Motor neuron (in vitro differentiated cells): Measurements from ENCODE around the gene SLFN11. TPM values are rescaled to one million over a fixed set of nuclear protein-coding genes. Genes with fewer than 3 reads are reported as not detected.
"Not testable (repeated sequence)": the region's sequence is repeated elsewhere in the genome, so short reads cannot be mapped to it uniquely, and the experiment has no call there.

Source experiments
- ATAC-seq, 8 experiments: fragments of 200-7000 bp; cut with Tn5 transposase; replicated peaks in 6 of 8; 2 replicates each; pipeline ENCODE4 v1.8.0; 2021; ENCODE audit warnings: mild to moderate bottlenecking in 8 of 8, moderate library complexity in 8 of 8
- H3K27ac ChIP-seq, 2 donors: fragments of 250-450 bp; sonication (Bioruptor Pico); 2 replicates each; pipeline ENCODE4 v1.9.0; 2021; ENCODE audit warnings: antibody characterized with exemption in 2 of 2, mild to moderate bottlenecking in 2 of 2, moderate library complexity in 1 of 2
- H3K4me1 ChIP-seq, 2 donors: fragments of 250-450 bp; sonication (Bioruptor Pico); replicated peaks in 1 of 2; 2 replicates each; pipeline ENCODE4 v1.6.1; 2021; ENCODE audit warnings: antibody characterized with exemption in 2 of 2, mild to moderate bottlenecking in 2 of 2, moderate library complexity in 1 of 2
- H3K4me3 ChIP-seq, 5 donors: fragments of 250-450 bp; sonication (Bioruptor Pico); 2 replicates each; pipeline ENCODE4 v1.9.0; 2021; ENCODE audit warnings: antibody characterized with exemption in 5 of 5, mild to moderate bottlenecking in 5 of 5, moderate library complexity in 4 of 5
- WGBS, 10 experiments: fragments of 450-650 bp; shearing (Covaris generic); methylation state at CpG; one replicate each; pipeline ENCODE4 v1.0.0; 2022; 5-methylcytosine and 5-hydroxymethylcytosine counted together
- in situ Hi-C, 9 experiments: fragments of 400-800 bp; cut with MboI; loops; one replicate each; pipeline ENCODE4 v1.15.0; 2021; ENCODE audit warnings: low sequenced_read_pairs in 9 of 9, low pct_unique_long_range_greater_than_20kb in 2 of 9; ENCODE audit not compliant: unreplicated experiment in 9 of 9
- total RNA-seq, 8 experiments: library from RNA; unstranded; fragments of 300-600 nt; gene quantifications; 2 replicates each; pipeline versions ENCODE4 v1.2.3 to v1.2.4, GENCODE V29; 2022

SLFN11 gene
- total RNA-seq, 8 experiments from 2014 or later, result 0.93 to 12.8 (median 3.6) TPM; not detected in 1

- ATAC-seq, result no peak
- no peaks in the 10 kb centered on the region for H3K4me1 ChIP-seq
- in situ Hi-C loops, result no loop called here
- H3K4me3 ChIP-seq, result no peak overlapping the region
- 20 to 100% (median 41%) methylated on average over 1 to 7 of the region's 25 CpGs; no CpG with 5 or more reads in 3 of the 10 experiments for WGBS, 10 experiments
- no peak overlapping the region for H3K27ac ChIP-seq
Measured at GRCh38 chr17:35345445-35345925, 27.9 kb downstream of the SLFN11 start.

GRCh38 chr17:35344262-35344661, 29.2 kb downstream of the SLFN11 start:
- no peak for ATAC-seq
- H3K27ac ChIP-seq, result no peak overlapping the region
- H3K4me3 ChIP-seq, result no peak overlapping the region
- H3K4me1 ChIP-seq, result no peaks in the 10 kb centered on the region
- in situ Hi-C loops, result no loop called here
- WGBS, 10 experiments, result 63 to 100% (median 92%) methylated on average over 1 to 3 of the region's 3 CpGs; no CpG with 5 or more reads in 3 of the 10 experiments

GRCh38 chr17:35342276-35342675, 31.1 kb downstream of the SLFN11 start:
- ATAC-seq, result no peak
- Histone ChIP-seq H3K4me1 (no peaks in the 10 kb centered on the region), H3K27ac (no peak overlapping the region), H3K4me3 (no peak overlapping the region)
- in situ Hi-C loops, result no loop called here

GRCh38 chr17:35341411-35341992, 31.9 kb downstream of the SLFN11 start:
- 0 to 80% (median 49%) methylated on average over 1 to 5 of the region's 5 CpGs for WGBS, 10 experiments
- Histone ChIP-seq H3K27ac (no peak overlapping the region), H3K4me3 (no peak overlapping the region), H3K4me1 (no peaks in the 10 kb centered on the region)
- in situ Hi-C loops, result no loop called here
- no peak for ATAC-seq

- ATAC-seq, result no peak
- Histone ChIP-seq H3K27ac (no peak overlapping the region), H3K4me3 (no peak overlapping the region), H3K4me1 (no peaks in the 10 kb centered on the region)
- in situ Hi-C loops, result no loop called here
- 43 to 100% (median 62%) methylated on average over 1 to 2 of the region's 2 CpGs; no CpG with 5 or more reads in 5 of the 10 experiments for WGBS, 10 experiments
Measured at GRCh38 chr17:35338230-35338629, 35.2 kb downstream of the SLFN11 start.

- ATAC-seq, result no peak
- Histone ChIP-seq H3K4me3 (no peak overlapping the region), H3K27ac (no peak overlapping the region), H3K4me1 (no peaks in the 10 kb centered on the region)
- in situ Hi-C loops, result no loop called here
Measured at GRCh38 chr17:35337364-35337763, 36.1 kb downstream of the SLFN11 start.

GRCh38 chr17:35333578-35333977, 39.8 kb downstream of the SLFN11 start:
- H3K4me3 ChIP-seq, ATAC-seq, in situ Hi-C loops, H3K4me1 ChIP-seq, H3K27ac ChIP-seq: not testable (repeated sequence)
- WGBS, 10 experiments, result 60 to 80% (median 60%) methylated on average over 1 to 2 of the region's 5 CpGs; no CpG with 5 or more reads in 7 of the 10 experiments

- in situ Hi-C loops, result loop anchor here in 2 of 9 experiments (25.0 kb wide), 1 partner anchor 215 kb away; the partner anchor contains the start of gene SLFN12L (in 2 of the 2)
- ATAC-seq, result no peak
- no peak overlapping the region for H3K4me3 ChIP-seq
- H3K27ac ChIP-seq, result no peak overlapping the region
- no peaks in the 10 kb centered on the region for H3K4me1 ChIP-seq
- WGBS, 10 experiments, result 0 to 86% (median 52%) methylated on average over 1 of the region's 1 CpG
Measured at GRCh38 chr17:35322749-35323148, 50.7 kb downstream of the SLFN11 start.

GRCh38 chr17:35315971-35316370, 57.5 kb downstream of the SLFN11 start:
- 86 to 100% (median 94%) methylated on average over 1 to 2 of the region's 2 CpGs; no CpG with 5 or more reads in 5 of the 10 experiments for whole genome bisulfite sequencing, 10 experiments
- no peak for ATAC-seq
- in situ Hi-C loops, result loop anchor here in 6 of 9 experiments (10.0 to 25.0 kb wide), 2 partner anchors 219 to 221 kb away; partner anchors contain the start of gene SLFN12L (in 6 of the 6)
- Histone ChIP-seq H3K4me1 (no peaks in the 10 kb centered on the region), H3K4me3 (no peak overlapping the region), H3K27ac (no peak overlapping the region)

- Histone ChIP-seq H3K4me1 (no peaks in the 10 kb centered on the region), H3K4me3 (no peak overlapping the region), H3K27ac (no peak overlapping the region)
- ATAC-seq, result peak in 3 of 8 experiments; percentile 71 to 91 (median 84)
- in situ Hi-C loops, result loop anchor here in 6 of 9 experiments (10.0 to 25.0 kb wide), 2 partner anchors 220 to 222 kb away; partner anchors contain the start of gene SLFN12L (in 6 of the 6)
- WGBS, 10 experiments, result 0 to 94% (median 46%) methylated on average over 1 to 5 of the region's 5 CpGs
Measured at GRCh38 chr17:35315283-35315682, 58.1 kb downstream of the SLFN11 start.

- WGBS, 10 experiments, result 40 to 100% (median 58%) methylated on average over 1 to 6 of the region's 9 CpGs; no CpG with 5 or more reads in 2 of the 10 experiments
- H3K4me1 ChIP-seq, result no peaks in the 10 kb centered on the region
- peak in 2 of 8 experiments; percentile 11 to 13 for ATAC-seq
- no peak overlapping the region for H3K4me3 ChIP-seq
- H3K27ac ChIP-seq, result no peak overlapping the region
- in situ Hi-C loops, result loop anchor here in 7 of 9 experiments (5.0 to 25.0 kb wide), 3 partner anchors 220 to 223 kb away; partner anchors contain the start of gene SLFN12L (in 7 of the 7)
Measured at GRCh38 chr17:35314415-35315216, 58.8 kb downstream of the SLFN11 start.

GRCh38 chr17:35313875-35314409, 59.5 kb downstream of the SLFN11 start:
- in situ Hi-C loops, result loop anchor here in 7 of 9 experiments (5.0 to 25.0 kb wide), 3 partner anchors 221 to 223 kb away; partner anchors contain the start of gene SLFN12L (in 7 of the 7)
- WGBS, 10 experiments, result 90 to 100% (median 97%) methylated on average over 1 to 9 of the region's 19 CpGs; no CpG with 5 or more reads in 6 of the 10 experiments
- no peak overlapping the region for H3K4me3 ChIP-seq
- ATAC-seq, result no peak
- no peaks in the 10 kb centered on the region for H3K4me1 ChIP-seq
- no peak overlapping the region for H3K27ac ChIP-seq
